ENCODE measurements around the gene SLC7A14. TPM values are rescaled to one million over a fixed set of nuclear protein-coding genes. Genes with fewer than 3 reads are reported as not detected.

Gene SLC7A14
- total and polyA plus RNA-seq, 10 of the 15 experiments (the other 5 are each of a cell fraction or from before 2014, with no cell fraction given): not detected

DNA sequence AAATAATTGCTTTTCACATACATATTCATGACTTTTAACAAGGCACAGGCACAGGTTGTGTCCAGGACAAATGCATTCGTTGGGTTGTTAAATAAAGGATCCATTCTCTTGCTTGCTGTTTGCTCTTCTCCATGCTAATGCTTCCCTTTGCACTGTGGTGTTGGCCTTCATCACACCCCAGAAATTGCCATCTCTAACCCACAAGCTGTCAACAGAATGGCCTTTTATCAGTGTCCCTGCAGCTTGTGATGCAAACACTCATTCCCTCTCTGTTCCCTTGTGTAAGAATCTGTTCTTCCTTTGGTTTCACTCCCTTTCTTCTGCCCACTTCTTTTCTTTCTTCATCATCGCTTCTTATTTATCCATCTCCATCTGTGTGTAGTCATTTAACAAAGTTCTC, 72.2 kb downstream of the SLC7A14 start (continued):
- TF ChIP-seq, protein P1, sequence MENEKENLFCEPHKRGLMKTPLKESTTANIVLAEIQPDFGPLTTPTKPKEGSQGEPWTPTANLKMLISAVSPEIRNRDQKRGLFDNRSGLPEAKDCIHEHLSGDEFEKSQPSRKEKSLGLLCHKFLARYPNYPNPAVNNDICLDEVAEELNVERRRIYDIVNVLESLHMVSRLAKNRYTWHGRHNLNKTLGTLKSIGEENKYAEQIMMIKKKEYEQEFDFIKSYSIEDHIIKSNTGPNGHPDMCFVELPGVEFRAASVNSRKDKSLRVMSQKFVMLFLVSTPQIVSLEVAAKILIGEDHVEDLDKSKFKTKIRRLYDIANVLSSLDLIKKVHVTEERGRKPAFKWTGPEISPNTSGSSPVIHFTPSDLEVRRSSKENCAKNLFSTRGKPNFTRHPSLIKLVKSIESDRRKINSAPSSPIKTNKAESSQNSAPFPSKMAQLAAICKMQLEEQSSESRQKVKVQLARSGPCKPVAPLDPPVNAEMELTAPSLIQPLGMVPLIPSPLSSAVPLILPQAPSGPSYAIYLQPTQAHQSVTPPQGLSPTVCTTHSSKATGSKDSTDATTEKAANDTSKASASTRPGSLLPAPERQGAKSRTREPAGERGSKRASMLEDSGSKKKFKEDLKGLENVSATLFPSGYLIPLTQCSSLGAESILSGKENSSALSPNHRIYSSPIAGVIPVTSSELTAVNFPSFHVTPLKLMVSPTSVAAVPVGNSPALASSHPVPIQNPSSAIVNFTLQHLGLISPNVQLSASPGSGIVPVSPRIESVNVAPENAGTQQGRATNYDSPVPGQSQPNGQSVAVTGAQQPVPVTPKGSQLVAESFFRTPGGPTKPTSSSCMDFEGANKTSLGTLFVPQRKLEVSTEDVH (IDR thresholded peaks at IDR 0.05; ENCODE audit: low read depth, partially characterized antibody): no peak
- no peak for TF ChIP-seq NR2C1 (IDR thresholded peaks at IDR 0.05)
- TF ChIP-seq, protein P2, sequence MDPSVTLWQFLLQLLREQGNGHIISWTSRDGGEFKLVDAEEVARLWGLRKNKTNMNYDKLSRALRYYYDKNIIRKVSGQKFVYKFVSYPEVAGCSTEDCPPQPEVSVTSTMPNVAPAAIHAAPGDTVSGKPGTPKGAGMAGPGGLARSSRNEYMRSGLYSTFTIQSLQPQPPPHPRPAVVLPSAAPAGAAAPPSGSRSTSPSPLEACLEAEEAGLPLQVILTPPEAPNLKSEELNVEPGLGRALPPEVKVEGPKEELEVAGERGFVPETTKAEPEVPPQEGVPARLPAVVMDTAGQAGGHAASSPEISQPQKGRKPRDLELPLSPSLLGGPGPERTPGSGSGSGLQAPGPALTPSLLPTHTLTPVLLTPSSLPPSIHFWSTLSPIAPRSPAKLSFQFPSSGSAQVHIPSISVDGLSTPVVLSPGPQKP (IDR thresholded peaks at IDR 0.05; ENCODE audit: low read depth, low read length): no peak

DNA sequence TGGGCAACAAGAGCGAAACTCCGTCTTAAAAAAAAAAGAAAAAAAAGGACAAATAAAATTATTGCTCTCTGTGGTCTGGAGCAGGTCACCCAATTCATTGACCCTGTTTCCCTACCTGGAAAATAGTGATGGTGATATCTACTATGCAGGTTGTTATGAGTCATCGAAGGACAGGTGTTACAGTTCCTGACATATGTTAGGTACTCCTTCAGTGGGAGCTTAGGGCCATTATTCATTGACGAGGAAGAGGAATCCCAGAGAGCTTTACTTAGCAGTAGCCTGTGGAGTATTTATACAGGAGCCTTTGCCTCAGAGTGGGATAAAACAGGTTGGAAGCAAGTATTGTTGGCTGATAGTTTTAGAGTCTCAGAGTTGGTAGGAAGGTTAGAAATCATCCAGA, 74.5 kb downstream of the SLC7A14 start:
- POLR2A ChIA-PET: no interaction called here
- BruUV-seq (replicated peaks): no TSS peak
- no peak for TF ChIP-seq SP1 (IDR thresholded peaks at IDR 0.05; ENCODE audit: low read depth, low read length)
- TF ChIP-seq POU2F2 (IDR thresholded peaks at IDR 0.05; ENCODE audit: borderline replicate concordance, low read depth, low read length): no peak
- TF ChIP-seq, protein P3, sequence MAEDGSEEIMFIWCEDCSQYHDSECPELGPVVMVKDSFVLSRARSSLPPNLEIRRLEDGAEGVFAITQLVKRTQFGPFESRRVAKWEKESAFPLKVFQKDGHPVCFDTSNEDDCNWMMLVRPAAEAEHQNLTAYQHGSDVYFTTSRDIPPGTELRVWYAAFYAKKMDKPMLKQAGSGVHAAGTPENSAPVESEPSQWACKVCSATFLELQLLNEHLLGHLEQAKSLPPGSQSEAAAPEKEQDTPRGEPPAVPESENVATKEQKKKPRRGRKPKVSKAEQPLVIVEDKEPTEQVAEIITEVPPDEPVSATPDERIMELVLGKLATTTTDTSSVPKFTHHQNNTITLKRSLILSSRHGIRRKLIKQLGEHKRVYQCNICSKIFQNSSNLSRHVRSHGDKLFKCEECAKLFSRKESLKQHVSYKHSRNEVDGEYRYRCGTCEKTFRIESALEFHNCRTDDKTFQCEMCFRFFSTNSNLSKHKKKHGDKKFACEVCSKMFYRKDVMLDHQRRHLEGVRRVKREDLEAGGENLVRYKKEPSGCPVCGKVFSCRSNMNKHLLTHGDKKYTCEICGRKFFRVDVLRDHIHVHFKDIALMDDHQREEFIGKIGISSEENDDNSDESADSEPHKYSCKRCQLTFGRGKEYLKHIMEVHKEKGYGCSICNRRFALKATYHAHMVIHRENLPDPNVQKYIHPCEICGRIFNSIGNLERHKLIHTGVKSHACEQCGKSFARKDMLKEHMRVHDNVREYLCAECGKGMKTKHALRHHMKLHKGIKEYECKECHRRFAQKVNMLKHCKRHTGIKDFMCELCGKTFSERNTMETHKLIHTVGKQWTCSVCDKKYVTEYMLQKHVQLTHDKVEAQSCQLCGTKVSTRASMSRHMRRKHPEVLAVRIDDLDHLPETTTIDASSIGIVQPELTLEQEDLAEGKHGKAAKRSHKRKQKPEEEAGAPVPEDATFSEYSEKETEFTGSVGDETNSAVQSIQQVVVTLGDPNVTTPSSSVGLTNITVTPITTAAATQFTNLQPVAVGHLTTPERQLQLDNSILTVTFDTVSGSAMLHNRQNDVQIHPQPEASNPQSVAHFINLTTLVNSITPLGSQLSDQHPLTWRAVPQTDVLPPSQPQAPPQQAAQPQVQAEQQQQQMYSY (CRISPR knock-in tag; IDR thresholded peaks at IDR 0.05): no peak
- TF ChIP-seq FOXM1 (IDR thresholded peaks at IDR 0.05; ENCODE audit: low read depth, low read length): no peak
- TF ChIP-seq CHD4 (IDR thresholded peaks at IDR 0.05): no peak
- TF ChIP-seq, protein P4, sequence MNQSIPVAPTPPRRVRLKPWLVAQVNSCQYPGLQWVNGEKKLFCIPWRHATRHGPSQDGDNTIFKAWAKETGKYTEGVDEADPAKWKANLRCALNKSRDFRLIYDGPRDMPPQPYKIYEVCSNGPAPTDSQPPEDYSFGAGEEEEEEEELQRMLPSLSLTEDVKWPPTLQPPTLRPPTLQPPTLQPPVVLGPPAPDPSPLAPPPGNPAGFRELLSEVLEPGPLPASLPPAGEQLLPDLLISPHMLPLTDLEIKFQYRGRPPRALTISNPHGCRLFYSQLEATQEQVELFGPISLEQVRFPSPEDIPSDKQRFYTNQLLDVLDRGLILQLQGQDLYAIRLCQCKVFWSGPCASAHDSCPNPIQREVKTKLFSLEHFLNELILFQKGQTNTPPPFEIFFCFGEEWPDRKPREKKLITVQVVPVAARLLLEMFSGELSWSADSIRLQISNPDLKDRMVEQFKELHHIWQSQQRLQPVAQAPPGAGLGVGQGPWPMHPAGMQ (IDR thresholded peaks at IDR 0.05; ENCODE audit: borderline replicate concordance): no peak
- TF ChIP-seq HCFC1 (IDR thresholded peaks at IDR 0.05; ENCODE audit: low read length): no peak
- TF ChIP-seq, protein P5, sequence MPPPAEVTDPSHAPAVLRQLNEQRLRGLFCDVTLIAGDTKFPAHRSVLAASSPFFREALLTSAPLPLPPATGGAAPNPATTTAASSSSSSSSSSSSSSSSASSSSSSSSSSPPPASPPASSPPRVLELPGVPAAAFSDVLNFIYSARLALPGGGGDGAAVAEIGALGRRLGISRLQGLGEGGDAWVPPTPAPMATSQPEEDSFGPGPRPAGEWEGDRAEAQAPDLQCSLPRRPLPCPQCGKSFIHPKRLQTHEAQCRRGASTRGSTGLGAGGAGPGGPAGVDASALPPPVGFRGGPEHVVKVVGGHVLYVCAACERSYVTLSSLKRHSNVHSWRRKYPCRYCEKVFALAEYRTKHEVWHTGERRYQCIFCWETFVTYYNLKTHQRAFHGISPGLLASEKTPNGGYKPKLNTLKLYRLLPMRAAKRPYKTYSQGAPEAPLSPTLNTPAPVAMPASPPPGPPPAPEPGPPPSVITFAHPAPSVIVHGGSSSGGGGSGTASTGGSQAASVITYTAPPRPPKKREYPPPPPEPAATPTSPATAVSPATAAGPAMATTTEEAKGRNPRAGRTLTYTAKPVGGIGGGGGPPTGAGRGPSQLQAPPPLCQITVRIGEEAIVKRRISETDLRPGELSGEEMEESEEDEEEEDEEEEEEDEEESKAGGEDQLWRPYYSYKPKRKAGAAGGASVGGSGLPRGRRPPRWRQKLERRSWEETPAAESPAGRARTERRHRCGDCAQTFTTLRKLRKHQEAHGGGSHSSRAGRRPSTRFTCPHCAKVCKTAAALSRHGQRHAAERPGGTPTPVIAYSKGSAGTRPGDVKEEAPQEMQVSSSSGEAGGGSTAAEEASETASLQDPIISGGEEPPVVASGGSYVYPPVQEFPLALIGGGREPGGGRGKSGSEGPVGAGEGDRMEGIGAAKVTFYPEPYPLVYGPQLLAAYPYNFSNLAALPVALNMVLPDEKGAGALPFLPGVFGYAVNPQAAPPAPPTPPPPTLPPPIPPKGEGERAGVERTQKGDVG (CRISPR knock-in tag; IDR thresholded peaks at IDR 0.05): no peak

More for the DNA sequence above, 74.5 kb downstream of the SLC7A14 start:
- Histone ChIP-seq H3K4me3 (no peak overlapping the region), H3K27ac (ENCODE audit: control insufficient read depth, insufficient read depth) (no peak overlapping the region), H3K4me1 (ENCODE audit: control insufficient read depth, insufficient read depth, low read length) (no peaks in the 10 kb centered on the region), H2AFZ (ENCODE audit: control insufficient read depth, low read depth, low read length) (no peak overlapping the region), H3K9me3 (replicated peaks; ENCODE audit: control insufficient read depth, insufficient read depth, low read length) (no peaks in the 10 kb centered on the region), H3K79me2 (ENCODE audit: control insufficient read depth, insufficient read depth, low read length) (no peaks in the 10 kb centered on the region), H3K36me3 (ENCODE audit: control insufficient read depth in 2 of 2, insufficient read depth in 2 of 2, low read length in 1 of 2) (no peaks in the 10 kb centered on the region), H4K20me1 (ENCODE audit: control insufficient read depth, insufficient read depth) (no peaks in the 10 kb centered on the region), H3K27me3 (replicated peaks in 1 of 2; ENCODE audit: control insufficient read depth in 2 of 2, insufficient read depth in 2 of 2, low read length in 1 of 2) (no peaks in the 10 kb centered on the region), H3K9ac (ENCODE audit: control insufficient read depth, insufficient read depth, low read length) (no peak overlapping the region), H3K4me2 (ENCODE audit: control insufficient read depth, insufficient read depth) (no peak overlapping the region)
- RAD21 ChIA-PET (ENCODE audit: unreplicated experiment): no interaction called here
- WGBS (ENCODE audit: insufficient coverage, insufficient replicate concordance, low lambda C conversion rate, missing lambda C conversion rate): 32% methylated on average over 4 of the region's 4 CpGs
- CTCF ChIA-PET: interaction anchor here (1.4 kb wide), 1 partner anchor 97 kb away, joined by 3 read pairs; no protein-coding TSS in a partner anchor
- SMC1A ChIA-PET (ENCODE audit: uncharacterized antibody, unreplicated experiment): no interaction called here
- ATAC-seq (no peak), FAIRE-seq (no peak), DNase-seq (ENCODE audit: low read depth, low spot score) (no peak)
- in situ Hi-C loops (cut with MboI): no loop called here
- intact Hi-C loops (cut with micrococcal nuclease; ENCODE audit: unreplicated experiment): no loop called here
